Hepatocyte (in vitro differentiated cells): ENCODE measurements around the gene C1orf21.

Experiments used
- CTCF ChIP-seq: fragments of 200-600 bp; sonication (generic); IDR thresholded peaks from 2 replicates; pipeline ENCODE4 v1.5.1; 2016; ENCODE audit warnings: antibody characterized with exemption, mild to moderate bottlenecking; ENCODE audit not compliant: poor library complexity
- EZH2 ChIP-seq: fragments of 200-600 bp; sonication (generic); IDR thresholded peaks from 2 replicates; pipeline ENCODE4 v1.6.1; 2016; ENCODE audit warnings: antibody characterized with exemption, mild to moderate bottlenecking, borderline replicate concordance
- EZH2phosphoT487 ChIP-seq: fragments of 200-600 bp; sonication (generic); IDR thresholded peaks from one replicate; pipeline ENCODE4 v1.6.1; 2018; ENCODE audit warnings: antibody characterized with exemption, mild to moderate bottlenecking, low read depth, moderate library complexity; ENCODE audit not compliant: unreplicated experiment, severe bottlenecking

GRCh38 chr1:184514447-184514846, 127.6 kb downstream of the C1orf21 start:
- no peak for TF ChIP-seq CTCF
- no peak for TF ChIP-seq EZH2
- TF ChIP-seq EZH2phosphoT487: no peak
